HG03521 (cell line): ENCODE data around the gene SAA1.
"Not testable (repeated sequence)": the region's sequence is repeated elsewhere in the genome, so short reads cannot be mapped to it uniquely, and the experiment has no call there.

Experiments
- ATAC-seq: cut with Tn5 transposase; IDR thresholded peaks from one replicate; pipeline ENCODE4 v1.9.1; 2021; ENCODE audit warnings: mild to moderate bottlenecking, moderate library complexity; ENCODE audit not compliant: unreplicated experiment

The SAA1 gene

DNA sequence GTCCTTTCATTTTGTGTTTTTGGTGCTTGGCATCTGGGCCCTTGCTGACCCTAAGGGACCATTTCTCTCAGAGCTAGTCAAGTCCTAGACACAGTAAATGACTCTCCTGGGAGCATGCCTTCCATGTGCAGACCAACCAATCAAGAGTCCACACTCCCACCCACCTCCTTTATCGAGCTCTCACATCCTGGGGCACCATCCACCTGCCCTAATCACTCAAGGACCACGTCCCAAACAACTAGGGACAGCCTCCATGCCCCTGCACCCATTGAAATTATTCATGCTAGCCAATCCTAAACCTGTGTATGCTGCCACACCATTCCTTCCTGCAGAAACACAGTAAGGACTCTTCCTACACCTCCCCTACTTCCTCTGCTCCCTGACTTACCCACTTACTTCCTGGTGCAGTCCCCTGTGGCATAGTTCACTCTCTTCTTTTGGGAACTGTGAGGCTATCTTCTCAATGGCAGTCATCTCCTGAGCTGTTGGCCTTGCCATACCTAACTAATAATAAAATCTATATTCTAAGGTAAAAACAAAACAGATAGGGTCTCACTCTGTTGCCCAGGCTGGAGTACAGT is 11.2 kb upstream of the SAA1 start:
- no peak for ATAC-seq

DNA sequence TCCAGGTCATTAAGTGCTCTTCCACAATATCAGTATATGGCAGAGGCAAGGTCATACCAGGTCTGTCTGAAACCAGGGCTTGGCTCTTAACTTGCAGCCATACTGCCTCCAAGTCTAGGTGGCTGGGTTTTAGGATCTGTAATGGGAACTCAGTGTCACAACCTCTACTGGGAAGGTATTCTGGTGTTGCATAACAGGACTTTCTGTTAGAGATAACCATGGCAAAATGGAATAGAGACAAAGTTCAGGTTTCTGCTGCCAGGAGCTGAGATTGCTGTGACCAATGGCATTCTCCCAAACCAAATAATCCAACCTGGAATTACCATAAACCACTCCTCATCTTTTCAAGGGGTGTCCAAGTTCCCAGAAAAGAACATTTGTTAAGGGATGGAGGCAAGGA is 6.8 kb upstream of the SAA1 start:
- ATAC-seq: no peak

DNA sequence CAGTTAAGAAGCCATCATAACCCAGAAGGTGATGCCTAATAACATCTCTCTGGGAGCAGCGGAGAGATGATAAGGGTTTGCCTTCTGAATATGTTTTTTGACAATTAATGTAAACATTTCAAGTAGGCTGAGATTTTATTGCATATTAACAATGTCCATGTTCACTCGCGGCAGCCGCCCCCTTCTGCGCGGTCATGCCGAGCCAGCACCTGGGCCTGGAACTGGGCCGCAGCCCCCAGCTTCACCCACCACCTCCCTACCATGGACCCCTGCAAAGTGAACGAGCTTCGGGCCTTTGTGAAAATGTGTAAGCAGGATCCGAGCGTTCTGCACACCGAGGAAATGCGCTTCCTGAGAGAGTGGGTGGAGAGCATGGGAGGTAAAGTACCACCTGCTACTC is 4.3 kb upstream of the SAA1 start:
- ATAC-seq: no peak

DNA sequence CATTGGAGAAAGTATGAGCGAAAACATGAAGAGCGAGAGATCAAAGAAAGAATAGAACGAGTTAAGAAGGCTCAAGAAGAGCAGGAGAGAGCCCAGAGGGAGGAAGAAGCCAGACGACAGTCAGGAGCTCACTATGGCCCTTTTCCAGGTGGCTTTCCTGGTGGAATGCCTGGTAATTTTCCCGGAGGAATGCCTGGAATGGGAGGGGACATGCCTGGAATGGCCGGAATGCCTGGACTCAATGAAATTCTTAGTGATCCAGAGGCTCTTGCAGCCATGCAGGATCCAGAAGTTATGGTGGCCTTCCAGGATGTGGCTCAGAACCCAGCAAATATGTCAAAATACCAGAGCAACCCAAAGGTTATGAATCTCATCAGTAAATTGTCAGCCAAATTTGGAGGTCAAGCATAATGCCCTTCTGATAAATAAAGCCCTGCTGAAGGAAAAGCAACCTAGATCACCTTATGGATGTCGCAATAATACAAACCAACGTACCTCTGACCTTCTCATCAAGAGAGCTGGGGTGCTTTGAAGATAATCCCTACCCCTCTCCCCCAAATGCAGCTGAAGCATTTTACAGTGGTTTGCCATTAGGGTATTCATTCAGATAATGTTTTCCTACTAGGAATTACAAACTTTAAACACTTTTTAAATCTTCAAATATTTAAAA is 3.2 kb upstream of the SAA1 start:
- ATAC-seq: not testable (repeated sequence)

GRCh38 chr11:18264035-18264434 is 2.0 kb upstream of the SAA1 start:
- ATAC-seq: no peak

- ATAC-seq: no peak
Measured at GRCh38 chr11:18264677-18265555, 1.1 kb upstream of the SAA1 start.

GRCh38 chr11:18267335-18268133 is 1.5 kb downstream of the SAA1 start:
- ATAC-seq: peak; percentile 50

GRCh38 chr11:18269252-18269651 is 3.2 kb downstream of the SAA1 start:
- not testable (repeated sequence) for ATAC-seq

DNA sequence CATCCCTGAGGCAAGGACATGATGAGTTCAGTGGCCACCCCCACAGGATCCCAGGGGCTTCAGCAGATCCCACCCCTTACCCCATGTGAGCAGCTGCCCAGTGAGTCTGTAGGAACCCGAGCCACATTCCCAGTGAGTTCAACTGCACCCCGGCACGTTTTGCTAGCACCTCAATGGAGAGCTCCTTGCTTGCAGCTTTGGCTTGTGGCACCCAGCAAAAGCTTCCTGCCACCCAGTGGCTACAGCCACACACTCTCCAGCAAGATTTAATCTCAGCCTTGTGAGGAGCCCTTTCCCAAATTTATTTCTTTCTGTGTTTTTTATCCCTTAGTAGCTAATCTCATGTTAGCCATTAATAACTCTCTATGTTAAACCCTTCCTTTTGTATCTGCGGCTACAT is 4.0 kb downstream of the SAA1 start:
- ATAC-seq: no peak

DNA sequence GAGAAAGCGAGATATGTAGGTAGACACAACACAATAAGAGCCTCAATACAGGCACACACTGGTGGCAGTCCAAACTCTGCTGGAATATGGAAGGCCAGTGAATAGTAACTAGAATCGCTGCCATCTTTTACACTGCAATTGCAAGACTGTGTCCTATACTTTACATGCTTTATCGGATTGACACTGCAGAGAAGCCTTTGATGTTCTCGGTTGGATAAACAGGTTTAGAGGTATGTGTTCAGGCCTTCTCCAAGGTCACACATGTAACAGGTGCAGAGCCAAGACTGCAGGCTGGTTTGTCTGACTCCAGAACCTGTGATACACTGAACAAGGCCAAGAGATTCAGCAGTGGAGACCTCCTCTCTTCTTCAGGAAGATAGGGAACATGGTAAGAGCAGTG is 5.1 kb downstream of the SAA1 start:
- ATAC-seq: no peak

DNA sequence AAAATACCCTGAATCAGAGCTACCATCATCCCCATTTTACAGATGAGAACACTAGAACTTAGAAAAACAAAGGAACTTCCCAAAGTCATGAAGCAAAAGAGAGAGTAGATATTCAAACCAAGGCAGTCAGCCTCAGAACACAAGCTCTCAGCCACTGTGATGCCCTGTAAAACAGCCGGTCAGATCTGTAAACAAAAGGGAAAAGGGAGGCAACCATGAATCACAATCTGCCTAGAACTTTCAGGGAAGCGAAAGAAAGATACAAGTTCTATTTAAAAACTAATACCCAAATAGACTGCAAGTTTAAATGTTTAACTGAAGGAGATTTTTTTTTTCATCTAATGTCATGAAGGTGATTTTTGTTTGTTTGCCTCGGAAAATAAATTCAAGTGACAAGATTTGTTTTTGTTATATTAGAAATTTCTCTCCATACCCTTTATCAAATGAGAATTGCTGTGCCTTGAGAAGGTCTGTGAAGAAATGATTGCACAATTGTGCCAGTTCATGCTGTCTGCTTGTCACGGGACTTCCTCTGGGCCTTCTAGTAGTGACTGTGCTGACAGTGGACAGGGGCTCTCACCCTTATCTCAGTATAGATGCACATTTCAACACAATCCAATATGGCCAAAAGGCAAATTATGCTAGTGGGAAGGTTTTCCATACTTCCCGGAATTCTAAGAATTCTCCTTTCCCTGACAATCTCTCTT is 11.7 kb downstream of the SAA1 start:
- no peak for ATAC-seq

- peak; percentile 91 for ATAC-seq
Measured at GRCh38 chr11:18280438-18281045, 14.5 kb downstream of the SAA1 start.

GRCh38 chr11:18282626-18283025 is 16.6 kb downstream of the SAA1 start:
- no peak for ATAC-seq

DNA sequence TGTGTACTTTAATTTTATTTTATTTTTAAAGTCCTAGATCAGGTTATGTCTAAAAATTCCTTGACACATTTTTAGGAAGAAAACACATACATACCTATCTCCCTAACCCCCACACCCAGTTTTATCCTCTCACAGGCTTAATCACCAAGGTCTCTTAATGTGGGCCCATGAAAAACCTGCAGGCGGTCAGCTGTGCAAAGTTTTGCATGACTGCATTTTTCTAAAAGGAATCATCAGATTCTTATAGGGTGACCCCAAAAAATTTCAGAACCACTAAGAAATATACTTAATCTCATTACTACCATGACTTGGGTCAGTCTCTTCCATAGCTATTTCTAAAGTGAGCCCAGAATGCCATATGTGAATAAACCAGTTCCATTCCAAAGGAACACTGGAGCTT is 19.8 kb downstream of the SAA1 start:
- no peak for ATAC-seq

GRCh38 chr11:18288911-18289310 is 22.8 kb downstream of the SAA1 start:
- no peak for ATAC-seq

GRCh38 chr11:18294862-18295261 is 28.8 kb downstream of the SAA1 start:
- ATAC-seq: no peak

DNA sequence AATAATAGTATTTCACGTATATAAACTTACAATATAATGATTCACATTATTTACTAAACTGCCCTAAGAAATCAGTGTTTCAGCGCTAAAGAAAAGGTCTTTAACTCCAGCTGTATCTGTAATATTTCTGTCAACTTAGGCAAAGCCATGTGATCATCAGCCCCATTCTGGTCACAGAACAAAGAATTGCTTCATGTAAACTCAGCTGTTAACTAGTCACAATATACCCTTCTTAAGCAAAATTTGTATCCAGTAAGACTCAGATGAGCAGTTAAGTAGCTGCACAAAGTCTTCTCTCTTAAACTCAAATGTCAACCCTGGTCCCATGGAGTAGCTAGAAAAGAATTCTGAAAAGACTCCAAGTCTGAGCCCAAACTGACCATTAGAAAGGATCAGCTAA is 29.3 kb downstream of the SAA1 start:
- ATAC-seq: no peak

DNA sequence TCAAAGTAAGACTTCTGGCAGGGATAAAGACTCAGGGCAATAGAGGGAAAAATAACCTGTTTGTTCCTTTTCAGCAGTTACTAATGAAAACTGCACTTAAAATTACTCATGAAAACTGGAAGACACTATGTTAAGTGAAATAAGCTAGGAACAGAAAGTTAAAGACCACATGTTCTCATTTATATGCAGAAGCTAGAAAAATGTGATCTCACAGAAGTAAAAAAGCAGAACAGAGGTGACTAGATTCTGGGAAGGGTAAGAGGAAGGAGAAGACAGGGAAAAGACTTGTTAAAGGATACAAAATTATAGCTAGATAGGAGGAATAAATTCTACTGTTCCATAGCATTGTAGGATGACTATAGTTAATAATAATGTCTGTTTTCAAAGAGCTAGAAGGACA is 33.7 kb downstream of the SAA1 start:
- ATAC-seq: no peak

DNA sequence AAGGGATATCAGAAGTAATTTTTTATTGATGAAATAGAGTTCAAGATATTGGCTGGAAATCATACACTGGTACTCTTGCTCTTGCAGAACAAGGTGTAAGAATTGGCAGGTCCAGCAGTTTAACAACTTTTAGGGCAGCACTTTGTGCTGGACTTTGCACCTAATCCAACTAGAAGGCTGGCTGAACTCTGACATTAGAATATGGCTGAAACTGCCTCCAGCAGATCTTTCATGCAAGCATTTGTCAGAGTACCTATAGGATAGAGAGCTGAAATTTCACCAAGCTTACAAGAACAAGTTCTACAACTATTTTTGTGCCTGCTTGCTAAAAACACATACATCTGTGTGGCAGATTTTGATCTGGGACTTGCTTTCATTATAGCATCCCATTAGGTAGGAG is 38.7 kb downstream of the SAA1 start:
- ATAC-seq: no peak

DNA sequence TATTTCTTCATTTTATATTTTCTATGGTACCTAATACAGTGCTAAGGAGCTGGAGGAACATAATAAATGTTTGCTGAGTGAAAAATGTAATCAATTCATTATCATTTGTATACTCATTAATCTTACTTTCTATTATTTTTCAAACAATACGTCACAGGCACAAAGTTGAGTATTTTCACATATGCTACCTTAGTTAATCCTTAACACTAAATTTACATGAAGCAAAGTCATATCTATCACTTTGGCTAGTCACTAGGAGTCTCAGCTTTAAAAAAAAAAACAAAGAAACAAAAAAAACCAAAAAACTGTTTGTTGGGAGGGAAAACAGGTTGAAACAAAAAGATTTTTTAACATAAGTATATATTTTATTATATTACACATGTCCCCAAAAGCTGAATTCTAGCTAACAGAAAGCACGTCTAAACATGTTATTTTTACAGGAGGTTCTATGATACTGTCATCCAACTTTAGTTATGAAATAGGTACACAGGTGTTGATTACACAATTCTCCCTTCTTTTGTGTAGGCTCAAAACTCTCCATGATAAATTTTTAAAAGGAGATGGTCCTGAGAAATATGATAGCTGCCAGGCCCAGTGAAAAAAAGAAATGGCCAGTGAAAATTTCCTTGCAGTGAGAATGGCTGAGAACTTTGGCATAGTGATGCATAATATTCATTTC is 41.5 kb downstream of the SAA1 start:
- no peak for ATAC-seq
